Fibroblast of villous mesenchyme (primary cell): Measurements from ENCODE around the gene CARM1. TPM values are rescaled to one million over a fixed set of nuclear protein-coding genes. Genes with fewer than 3 reads are reported as not detected.

Experiments used
- DNase-seq: peaks from one replicate; pipeline ENCODE4 v3.0.0-alpha.2; 2010; ENCODE audit warnings: low read depth
- H3K4me3 ChIP-seq: 2 replicates; pipeline ENCODE4 v1.5.1; 2011; ENCODE audit warnings: low read depth, mild to moderate bottlenecking, low read length
- CTCF ChIP-seq: IDR thresholded peaks from 2 replicates; pipeline ENCODE4 v1.5.1; 2012; ENCODE audit warnings: low read depth, mild to moderate bottlenecking, low read length; ENCODE audit not compliant: insufficient read depth
- total RNA-seq: library from RNA; depleted of rRNA; stranded (reverse); fragments of >200 nt; gene quantifications from 2 replicates; pipeline ENCODE4 v1.2.3, GENCODE V29; 2012

Gene CARM1
- total RNA-seq: 38.0 and 40.6 TPM in 2 replicates

GRCh38 chr19:10870955-10871603 lies at the start of gene CARM1:
Gene CARM1, plus strand, starts transcription at chr19:10871553. Its CDS starts 150 bp downstream, at chr19:10871703.
- peak; percentile 99 for DNase-seq
- peak; percentile 45 for TF ChIP-seq CTCF
- peak within 1 kb of the TSS; percentile 93 for H3K4me3 ChIP-seq

- TF ChIP-seq CTCF: no peak
- no peak overlapping the region for H3K4me3 ChIP-seq
- no peak for DNase-seq
Measured at GRCh38 chr19:10823690-10824089, 47.7 kb upstream of the CARM1 start.

- TF ChIP-seq CTCF: no peak
- no peak overlapping the region for H3K4me3 ChIP-seq
Measured at GRCh38 chr19:10826231-10826630, 45.1 kb upstream of the CARM1 start.

GRCh38 chr19:10826846-10827245 lies 44.5 kb upstream of the CARM1 start:
- no peak overlapping the region for H3K4me3 ChIP-seq
- no peak for TF ChIP-seq CTCF
- no peak for DNase-seq

More at GRCh38 chr19:10826231-10826630, 45.1 kb upstream of the CARM1 start:
- no peak for DNase-seq

GRCh38 chr19:10828981-10829821 lies 42.2 kb upstream of the CARM1 start:
- peak; percentile 12 for TF ChIP-seq CTCF
- no peak for DNase-seq
- no peak overlapping the region for H3K4me3 ChIP-seq

- no peak for DNase-seq
- TF ChIP-seq CTCF: no peak
- no peak overlapping the region for H3K4me3 ChIP-seq
Measured at GRCh38 chr19:10829967-10830366, 41.4 kb upstream of the CARM1 start.

GRCh38 chr19:10830370-10830769 lies 41.0 kb upstream of the CARM1 start:
- TF ChIP-seq CTCF: no peak
- no peak for DNase-seq
- H3K4me3 ChIP-seq: no peak overlapping the region
